CD4-positive, alpha-beta T cell treated with Interleukin-6 at 100 ng/mL for 8 hours (primary cell): Measurements from ENCODE around the gene TAS2R9.
A peak's percentile ranks its signal among the peaks of the same experiment; 100 is the strongest.
"Not testable (repeated sequence)": the region's sequence is repeated elsewhere in the genome, so short reads cannot be mapped to it uniquely, and the experiment has no call there.

Experiments
- DNase-seq: peaks from one replicate; pipeline ENCODE4 v3.0.0-alpha.2; 2020; ENCODE audit warnings: mixed read lengths, low spot score

TAS2R9 gene, protein sequence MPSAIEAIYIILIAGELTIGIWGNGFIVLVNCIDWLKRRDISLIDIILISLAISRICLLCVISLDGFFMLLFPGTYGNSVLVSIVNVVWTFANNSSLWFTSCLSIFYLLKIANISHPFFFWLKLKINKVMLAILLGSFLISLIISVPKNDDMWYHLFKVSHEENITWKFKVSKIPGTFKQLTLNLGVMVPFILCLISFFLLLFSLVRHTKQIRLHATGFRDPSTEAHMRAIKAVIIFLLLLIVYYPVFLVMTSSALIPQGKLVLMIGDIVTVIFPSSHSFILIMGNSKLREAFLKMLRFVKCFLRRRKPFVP

DNA sequence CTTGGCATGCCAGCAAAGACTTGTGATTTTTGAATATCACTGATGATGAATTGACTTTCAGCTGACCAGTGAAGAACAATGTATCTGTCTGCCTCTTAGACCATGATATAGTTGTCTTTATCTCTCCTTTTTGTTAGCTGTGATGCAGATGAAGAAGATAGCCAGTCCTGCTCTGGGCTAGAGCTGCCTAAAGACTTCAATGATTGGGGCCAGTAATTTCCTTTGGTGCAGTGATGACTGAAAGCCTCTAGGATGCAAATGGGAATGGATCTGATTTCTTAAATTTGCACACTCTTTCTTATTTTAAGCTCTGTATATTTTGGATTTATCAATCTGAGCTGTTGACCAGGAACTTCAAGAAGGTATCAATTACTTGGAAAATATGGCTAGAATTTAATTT, at the start of gene TAS2R9:
TAS2R9 (minus strand) TSS at position 101 of the 400 bp plus-strand sequence; CDS start at position 8, 93 bp downstream.
- no peak for DNase-seq

DNA sequence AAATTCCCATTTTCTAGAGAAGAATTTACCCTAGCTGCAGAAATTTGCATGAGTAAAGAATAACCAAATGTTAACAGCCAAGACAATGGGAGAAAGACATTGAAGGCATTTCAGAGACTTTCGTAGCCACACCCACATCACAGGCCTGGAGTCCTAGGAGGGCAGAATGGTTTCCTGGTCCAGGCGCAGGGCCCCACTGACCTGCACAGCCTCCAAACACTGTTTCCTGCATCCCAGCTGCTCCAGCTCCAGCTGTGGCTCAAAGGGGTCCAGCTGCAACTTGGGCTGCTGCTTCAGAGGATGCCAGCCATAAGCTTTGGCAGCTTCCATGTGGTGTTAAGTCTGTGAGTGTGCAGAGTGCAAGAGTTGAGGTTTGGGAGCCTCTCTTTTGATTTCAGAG, 45.8 kb upstream of the TAS2R9 start:
- no peak for DNase-seq

DNA sequence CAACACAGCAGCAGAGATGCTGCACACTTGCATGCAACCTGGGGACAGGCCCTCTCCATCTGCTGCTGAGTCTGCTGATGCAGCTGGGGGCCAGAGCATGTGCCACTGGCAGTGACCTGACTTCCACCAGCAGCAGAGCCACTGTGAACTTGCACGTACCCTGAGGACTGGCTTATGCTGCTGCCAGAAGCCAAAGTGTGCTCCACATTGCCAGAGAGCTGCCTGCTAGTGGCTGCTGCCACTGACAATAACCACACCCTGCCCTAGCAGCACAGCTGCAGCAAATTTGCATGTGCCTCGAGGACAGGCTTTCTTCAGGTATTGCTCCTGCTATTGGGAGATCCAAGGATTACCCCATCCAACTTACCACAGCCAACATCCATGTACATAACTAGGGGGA, 43.8 kb upstream of the TAS2R9 start:
- DNase-seq, result no peak

DNA sequence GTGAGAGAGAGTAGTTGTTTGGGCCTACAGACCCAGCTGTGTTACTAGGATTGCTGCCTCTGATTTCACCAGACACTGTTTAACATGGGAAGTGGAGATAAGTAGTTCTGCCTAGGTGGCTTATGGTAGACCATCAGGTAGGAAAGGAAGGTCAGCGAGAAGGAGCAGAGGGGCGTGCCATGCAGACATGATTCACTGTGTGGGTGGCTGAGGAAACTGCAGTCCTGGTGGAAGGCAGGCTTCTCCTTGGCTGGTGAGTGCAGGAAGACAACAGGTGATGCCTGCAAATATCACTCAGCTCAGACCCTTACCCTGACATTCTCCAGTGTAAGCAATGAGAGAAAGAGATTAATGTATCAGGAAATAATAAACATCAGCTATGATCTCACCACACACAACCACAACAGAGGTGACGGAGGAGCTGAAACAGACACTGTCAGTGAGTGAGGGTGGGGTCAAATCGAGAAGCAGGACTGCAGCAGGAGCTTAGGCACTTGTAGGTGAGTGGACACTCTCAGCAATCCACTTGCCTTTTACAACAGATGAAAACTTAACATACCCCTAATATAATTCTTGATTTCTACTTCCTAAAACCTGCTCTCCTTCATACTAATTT, 41.4 kb upstream of the TAS2R9 start:
- DNase-seq, result no peak

DNA sequence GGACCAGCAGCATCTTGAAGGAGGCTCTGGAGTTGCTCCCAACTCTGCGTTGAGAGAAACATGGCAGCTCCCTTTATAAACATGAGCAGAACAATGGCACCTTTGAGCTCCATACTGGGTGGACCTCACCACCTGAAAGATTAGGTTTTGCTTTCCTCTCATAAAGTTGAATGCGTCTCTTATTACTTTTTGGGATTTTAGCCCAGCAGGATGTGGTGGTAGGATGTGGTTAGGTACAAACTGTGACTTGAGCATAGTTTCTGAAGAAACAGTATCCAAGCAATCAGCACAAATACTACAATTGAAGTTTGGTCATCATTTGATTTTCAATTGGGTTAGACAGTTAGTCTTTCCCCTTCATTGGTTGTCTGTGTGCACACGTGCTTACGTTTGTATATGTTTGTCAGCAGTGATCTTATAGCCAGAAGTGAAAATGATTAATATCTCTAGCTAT, 39.5 kb upstream of the TAS2R9 start, which contains the start of gene PRR4:
PRR4 (minus strand) TSS at position 51 of the 454 bp plus-strand sequence; CDS start at position 13, 38 bp downstream.
- no peak for DNase-seq

DNA sequence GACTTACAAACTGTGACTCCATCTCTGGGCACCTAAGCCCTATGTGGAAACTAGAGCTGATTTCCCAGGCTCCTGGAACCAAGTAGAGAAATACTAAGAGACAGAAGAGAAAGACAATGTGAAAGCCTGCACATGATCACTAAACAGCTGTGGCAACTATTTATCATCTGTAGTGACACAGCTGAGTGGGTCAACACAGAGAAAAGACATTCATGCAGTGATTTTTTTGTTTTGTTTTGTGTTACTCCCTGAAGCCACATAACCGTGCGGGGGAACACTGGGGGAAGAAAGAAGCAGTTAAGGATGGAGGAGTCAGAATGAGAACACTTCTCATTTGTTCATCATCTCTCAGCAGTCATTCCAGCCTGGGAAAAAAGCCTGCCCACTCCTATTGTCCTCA, 37.8 kb upstream of the TAS2R9 start:
- DNase-seq, result no peak

DNA sequence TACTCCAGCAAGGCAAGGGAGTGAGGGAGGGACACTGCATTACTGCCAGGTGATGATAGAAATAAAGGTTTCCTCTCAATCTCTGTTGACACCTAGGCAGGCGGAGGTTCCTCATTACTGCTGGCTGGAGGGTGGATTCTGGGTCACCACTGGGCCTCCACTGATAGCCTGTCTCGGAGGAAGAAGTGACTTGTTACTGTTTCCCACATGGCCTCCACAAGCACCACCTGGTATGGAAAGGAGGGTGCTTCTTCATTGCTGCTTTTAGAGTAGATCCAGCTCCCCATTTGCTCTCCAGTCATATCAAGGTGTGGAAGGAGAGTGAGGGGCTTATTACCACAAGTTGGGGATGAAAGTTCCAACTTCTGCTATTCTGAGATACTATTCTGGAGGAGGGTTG, 32.9 kb upstream of the TAS2R9 start:
- no peak for DNase-seq

DNA sequence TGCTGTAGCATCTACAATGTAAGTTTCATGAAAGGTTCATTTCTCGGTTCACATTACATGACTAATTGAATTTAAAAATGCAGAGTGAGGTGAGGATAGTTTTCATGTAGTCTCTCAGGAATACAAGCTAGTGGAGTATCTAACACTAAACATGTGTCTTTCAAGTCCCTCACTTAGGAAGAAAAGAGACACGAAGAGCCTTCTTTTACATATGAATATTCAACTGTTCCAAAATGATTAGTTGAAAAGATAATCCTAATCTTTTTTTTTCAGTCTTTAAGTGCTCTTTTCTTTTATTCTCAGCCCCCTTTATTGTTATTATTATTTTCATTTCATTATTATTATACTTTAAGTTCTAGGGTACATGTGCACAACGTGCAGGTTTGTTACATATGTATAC, 28.5 kb upstream of the TAS2R9 start:
- no peak for DNase-seq

DNA sequence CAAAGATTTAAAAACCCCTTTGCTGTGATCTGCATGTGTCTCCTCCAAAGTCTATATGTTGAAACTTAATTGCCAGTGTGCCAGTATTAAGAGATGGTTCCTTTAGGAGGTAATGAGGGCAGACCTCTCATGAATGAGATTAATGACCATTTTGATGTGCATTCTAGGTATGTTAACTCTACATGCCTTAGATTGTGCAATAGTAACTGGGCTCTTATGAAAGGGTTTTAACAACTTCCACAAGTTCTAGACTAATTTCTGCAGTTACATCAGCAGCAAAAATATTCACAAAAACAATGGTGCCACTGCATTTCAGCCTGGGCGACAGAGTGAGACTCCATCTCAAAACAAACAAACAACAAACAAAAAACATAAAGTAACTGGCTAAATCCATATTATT, 20.0 kb upstream of the TAS2R9 start:
- no peak for DNase-seq

DNA sequence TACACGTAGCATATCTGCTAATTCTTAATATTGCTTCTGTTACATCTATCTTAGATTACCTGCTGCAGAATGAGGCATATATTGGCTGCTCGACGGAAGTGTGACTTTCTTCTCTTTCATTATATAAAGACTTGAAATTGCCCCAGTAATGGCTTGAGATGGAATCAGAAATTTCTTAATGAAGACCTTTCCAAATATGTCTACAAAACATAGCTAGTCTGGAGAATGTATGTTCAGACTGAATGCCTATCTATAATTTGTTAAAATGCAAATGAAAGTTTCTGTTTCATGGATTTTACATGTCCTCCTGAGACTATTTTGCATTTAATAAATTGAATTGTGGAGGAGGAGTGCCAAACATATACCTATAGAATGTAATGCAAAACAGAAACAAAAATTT, 16.3 kb upstream of the TAS2R9 start, which contains the start of gene TAS2R10:
TAS2R10 (minus strand) TSS at position 101 of the 400 bp plus-strand sequence; CDS start at position 12, 89 bp downstream.
- DNase-seq, result no peak

DNA sequence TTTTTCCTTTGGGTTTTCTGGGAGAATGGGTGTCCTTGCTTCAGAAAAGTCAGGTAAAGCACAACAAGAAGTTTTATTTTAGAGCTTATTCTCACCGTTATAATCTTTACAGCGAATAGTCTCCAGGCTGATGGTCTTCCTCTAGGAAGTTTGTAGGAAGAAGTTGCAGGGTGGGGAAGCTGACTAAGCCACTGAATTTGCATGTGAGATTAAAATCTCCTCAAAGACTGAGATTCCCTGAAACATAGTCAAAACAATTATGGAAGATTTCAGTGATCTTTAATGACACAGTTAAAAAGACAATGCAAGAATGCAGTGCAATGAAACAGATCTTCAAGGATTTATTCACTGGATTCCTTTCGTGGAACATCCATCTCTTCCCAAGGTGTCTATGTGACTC, 15.0 kb upstream of the TAS2R9 start:
- DNase-seq, result no peak

DNA sequence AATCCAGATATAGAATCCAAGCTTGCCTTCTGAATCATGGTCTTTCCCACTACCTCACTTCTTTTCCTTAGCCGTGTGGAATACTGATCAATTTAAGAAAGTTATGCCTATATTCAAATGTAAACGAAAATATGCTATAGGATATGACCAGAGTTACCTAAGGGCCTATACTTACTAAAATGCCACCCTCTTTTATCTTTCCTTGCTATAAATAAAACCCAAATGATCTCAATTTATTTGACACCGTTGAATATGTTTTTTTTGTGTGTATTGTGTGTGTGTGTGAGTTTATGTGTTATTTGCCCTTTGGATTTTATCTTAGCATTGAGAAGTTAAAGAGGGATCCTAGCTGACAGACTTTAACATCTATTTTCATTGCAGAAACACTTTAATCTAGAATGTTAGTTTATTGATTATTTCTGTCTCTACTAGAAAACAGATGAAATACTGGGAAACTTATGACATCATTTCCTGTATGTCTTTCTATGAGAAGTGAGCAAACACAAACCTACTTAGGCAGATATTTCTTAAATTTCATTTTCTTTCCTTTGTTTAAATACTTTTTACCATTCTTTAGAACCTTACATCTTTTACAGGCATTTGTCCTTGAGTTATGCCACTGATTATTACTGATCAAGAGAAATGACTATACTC, 2.0 kb upstream of the TAS2R9 start:
- DNase-seq, result no peak

DNA sequence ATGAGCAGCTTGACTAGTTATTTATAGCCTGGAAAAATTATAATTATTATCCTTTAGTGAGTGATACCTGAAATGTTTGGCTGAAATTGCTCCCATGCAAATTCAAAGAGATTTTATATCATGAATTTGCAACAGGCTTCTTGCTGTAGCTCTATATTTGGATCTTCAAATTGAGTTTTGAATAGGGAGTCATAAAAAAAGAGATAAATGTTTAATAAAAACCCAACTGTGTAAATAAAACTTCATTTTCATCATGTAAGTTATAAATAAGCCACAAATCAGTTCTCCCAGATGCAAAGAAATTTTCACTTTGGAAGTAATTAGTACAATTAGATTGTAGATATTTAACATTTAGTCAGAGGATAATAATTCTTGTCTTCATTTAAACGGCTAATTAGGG, 2.8 kb downstream of the TAS2R9 start, which contains the start of gene TAS2R8:
TAS2R8 (minus strand) TSS at position 101 of the 400 bp plus-strand sequence. CDS start 306 bp downstream, outside the sequence.
- DNase-seq, result no peak

DNA sequence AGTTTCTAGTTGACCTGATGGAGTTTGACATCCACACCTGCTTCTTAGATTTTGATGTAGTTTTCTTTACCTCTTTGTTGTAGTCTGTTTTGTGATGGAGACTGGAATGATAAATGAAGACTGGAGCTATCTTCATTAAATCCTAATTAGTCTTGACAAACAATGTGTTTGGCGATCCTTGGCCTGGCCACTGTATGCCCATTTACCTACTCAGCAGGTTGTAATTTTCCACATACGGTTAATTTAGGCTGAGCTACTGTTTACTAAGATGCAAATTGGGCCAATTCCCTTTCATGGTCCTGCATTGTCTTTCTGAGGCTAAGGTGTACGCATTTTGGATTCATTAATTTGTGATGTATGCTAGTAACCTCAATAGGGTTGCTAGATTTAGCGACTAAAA, 7.4 kb downstream of the TAS2R9 start, which contains the start of gene TAS2R7:
TAS2R7 (minus strand) TSS at position 41 of the 400 bp plus-strand sequence. CDS start 57 bp downstream, outside the sequence.
- no peak for DNase-seq

DNA sequence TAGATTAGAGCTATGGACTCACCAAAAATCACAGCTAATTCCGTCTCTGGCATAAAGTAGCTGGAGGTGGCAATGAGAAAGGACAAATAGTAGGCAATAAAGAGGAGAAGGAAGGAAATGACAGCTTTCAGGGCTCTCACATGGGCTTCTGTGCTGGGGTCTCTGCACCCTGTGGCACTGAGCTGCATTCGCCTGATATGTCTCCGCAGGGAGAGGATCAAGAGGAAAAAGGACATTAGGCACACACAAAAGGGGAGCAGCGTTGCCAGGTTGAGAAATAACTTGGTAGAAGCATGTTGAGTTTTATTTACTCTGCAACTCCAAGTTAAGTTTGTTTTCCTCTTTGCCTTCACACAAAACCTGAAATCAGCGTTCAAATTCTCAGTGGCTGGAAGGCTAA, 8.2 kb downstream of the TAS2R9 start:
- DNase-seq, result no peak

DNA sequence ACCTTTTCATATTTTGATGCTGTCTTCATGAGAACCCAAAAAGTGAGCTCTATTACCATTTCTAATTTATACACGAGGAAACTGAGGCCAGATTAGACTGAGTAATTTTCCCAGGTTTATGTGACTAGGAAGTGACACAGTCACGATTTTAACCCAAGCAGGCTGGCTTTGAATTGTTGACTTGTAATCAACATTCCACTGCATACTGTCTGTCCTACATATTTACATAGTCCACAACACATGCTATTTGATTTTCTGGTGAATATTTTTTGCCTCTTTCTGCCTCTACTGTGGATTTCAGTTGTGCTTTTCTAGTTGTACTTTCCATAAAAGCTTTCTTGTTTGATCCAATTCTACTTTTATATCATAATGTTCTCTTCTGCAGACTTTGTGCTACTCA, 15.7 kb downstream of the TAS2R9 start:
- no peak for DNase-seq

DNA sequence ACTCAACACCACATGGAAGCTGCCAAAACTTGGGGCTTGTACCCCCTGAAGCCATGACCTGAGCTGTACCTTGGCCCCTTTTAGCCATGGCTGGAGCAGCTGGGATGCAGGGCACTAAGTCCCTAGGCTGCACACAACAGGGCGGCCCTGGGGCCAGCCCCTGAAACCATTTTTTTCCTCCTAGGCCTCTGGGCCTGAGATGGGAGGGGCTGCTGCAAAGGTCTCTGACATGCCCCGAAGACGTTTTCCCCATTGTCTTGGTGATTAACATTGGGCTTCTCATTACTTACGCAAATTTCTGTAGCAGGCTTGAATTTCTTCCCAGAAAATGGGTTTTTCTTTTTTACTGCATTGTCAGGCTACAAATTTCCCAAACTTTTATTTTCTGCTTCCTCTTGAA, 18.2 kb downstream of the TAS2R9 start:
- DNase-seq, result not testable (repeated sequence)

DNA sequence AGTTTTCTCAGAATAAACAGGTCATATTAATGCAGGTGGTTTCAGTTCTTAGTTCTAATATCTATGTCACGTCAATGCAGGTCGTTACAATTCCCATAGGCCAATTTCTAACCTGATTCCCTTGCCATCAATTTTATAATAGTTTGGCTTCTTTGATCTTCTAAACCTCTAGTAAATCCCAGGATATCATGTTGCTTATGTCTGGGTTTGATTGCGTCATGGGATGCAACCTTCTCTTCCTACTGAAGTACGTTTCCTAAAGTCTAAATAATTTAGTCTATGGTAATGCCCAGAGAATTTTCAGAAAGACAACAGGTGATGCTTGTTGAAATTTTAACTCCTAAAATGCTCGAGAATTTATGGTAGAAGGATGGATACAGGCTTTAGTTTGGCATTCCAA, 26.7 kb downstream of the TAS2R9 start:
- DNase-seq, result no peak

DNA sequence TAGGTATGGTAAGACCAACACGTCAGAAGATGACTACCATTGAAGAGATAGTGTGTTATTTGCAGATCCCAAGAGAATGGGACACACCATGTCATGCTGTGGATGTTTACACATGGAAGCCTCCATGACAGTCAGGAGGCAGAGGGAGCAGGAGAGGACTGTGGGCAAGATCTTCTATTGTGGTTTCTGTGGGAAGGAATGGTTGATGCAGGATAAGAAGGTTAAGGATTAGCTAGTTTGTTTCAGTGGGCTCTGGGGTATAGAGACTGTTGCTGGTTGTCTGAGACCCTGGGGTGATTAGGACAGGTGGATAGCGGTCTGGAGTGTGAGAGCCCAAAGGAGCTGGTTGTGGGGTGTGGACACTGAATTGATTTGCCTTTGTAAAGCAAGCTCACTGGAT, 30.9 kb downstream of the TAS2R9 start:
- no peak for DNase-seq

DNA sequence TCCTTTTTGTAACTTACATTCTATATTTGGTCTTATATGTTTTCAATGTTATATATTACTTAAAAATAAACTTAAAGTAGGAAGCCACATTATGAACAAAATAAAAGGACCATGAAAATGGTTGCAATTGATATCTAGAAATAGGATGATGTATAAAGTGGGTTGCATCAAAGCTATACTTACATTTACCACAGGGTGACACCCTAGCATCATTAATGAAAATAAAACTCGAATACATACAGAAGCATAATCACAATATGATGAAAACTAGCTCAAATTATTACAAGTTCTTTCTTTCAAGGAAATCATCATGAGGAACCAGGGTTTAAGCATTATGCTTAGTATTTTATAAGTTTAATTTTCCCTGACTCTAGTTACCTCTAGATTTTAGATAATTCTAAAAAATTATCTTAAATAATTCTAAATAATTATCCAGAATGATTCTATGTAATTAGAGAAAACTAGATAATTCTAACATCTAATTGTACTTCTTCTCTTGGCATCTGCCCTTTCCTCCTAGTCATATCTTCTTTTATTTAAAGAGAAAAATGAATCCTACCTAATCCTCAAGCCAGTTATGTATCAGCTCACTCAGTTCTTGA, 38.7 kb downstream of the TAS2R9 start:
- DNase-seq, result peak; percentile 18

DNA sequence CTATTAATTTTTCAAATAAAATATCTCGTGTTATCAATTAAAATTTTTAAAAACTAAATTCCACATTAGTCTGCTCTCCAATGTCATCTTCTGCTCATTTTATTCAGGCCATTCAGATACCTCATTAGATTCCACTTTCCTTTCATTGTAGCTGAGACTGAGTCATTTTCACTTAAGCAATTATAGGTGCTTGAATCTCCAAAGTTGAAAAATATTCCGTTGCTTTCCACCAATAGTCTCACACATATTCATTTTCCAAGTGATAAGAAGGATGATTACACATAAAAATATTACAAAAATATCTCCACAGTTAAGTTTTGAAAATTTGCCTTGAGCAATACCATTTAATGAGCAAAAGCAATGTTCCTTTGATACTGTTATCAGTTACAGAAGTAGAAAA, 50.3 kb downstream of the TAS2R9 start:
- DNase-seq, result no peak
